B cell (primary cell): ENCODE results near the gene CYB5A. TPM values are rescaled to one million over a fixed set of nuclear protein-coding genes. Genes with fewer than 3 reads are reported as not detected.

Source experiments
- ATAC-seq: fragments of 200-7000 bp; cut with Tn5 transposase; one replicate; pipeline ENCODE4 v1.10.0; 2021; ENCODE audit warnings: low read depth, mild to moderate bottlenecking, moderate number of reproducible peaks, moderate library complexity
- CTCF ChIA-PET: fragments of 350-600 bp; sonication (Branson Sonifier 250); formaldehyde crosslinking; loops from one replicate; lab custom pipeline; 2021; ENCODE audit warnings: antibody characterized with exemption, inconsistent platforms; lab: Charles Lee
- POLR2A ChIA-PET: fragments of 350-600 bp; sonication (Branson Sonifier 250); formaldehyde crosslinking; loops from one replicate; lab custom pipeline; 2021; ENCODE audit warnings: antibody characterized with exemption; lab: Charles Lee
- DNase-seq: peaks from one replicate; pipeline ENCODE4 v3.0.0; 2013
- H2AFZ ChIP-seq: 2 replicates; pipeline ENCODE4 v1.6.1; 2012; ENCODE audit warnings: mild to moderate bottlenecking, low read depth, low read length; ENCODE audit not compliant: insufficient read depth, poor library complexity, severe bottlenecking
- H3K27ac ChIP-seq, 2 donors: 1 replicate in 1 of 2; 2 replicates in 1 of 2; pipeline ENCODE4 v1.5.1; 2012 to 2013; ENCODE audit warnings: low read length in 2 of 2, mild to moderate bottlenecking in 2 of 2, moderate library complexity in 1 of 2
- H3K27me3 ChIP-seq, 4 experiments: fragments of 200-600 bp in 1 of 4; sonication (generic) in 1 of 4; replicated peaks in 1 of 4; 1 replicate in 2 of 4; 2 replicates in 2 of 4; pipeline versions ENCODE4 v1.6.1 to v1.7.0; 2013 to 2016; ENCODE audit warnings: low read length in 3 of 4, mild to moderate bottlenecking in 2 of 4, mixed read lengths in 1 of 4, moderate library complexity in 1 of 4; ENCODE audit not compliant: insufficient read depth in 4 of 4, control insufficient read depth in 3 of 4; ENCODE audit errors: control extremely low read depth in 1 of 4
- H3K36me3 ChIP-seq, 2 experiments: replicated peaks in 1 of 2; 1 replicate in 1 of 2; 2 replicates in 1 of 2; pipeline versions ENCODE4 v1.6.1 to v1.7.1; 2013; ENCODE audit warnings: low read length in 1 of 2; ENCODE audit not compliant: insufficient read depth in 2 of 2, control insufficient read depth in 1 of 2; ENCODE audit errors: control extremely low read depth in 1 of 2, extremely low read depth in 1 of 2
- H3K4me1 ChIP-seq, 2 donors: fragments of 200-600 bp in 1 of 2; sonication (generic) in 1 of 2; 1 replicate in 1 of 2; 2 replicates in 1 of 2; pipeline versions ENCODE4 v1.5.1 to v1.6.1; 2013 to 2017; ENCODE audit warnings: low read length in 2 of 2; ENCODE audit not compliant: control insufficient read depth in 2 of 2, insufficient read depth in 2 of 2
- H3K4me2 ChIP-seq: replicated peaks from 2 replicates; pipeline ENCODE3; 2012; ENCODE audit warnings: mild to moderate bottlenecking, low read depth, low read length; ENCODE audit not compliant: poor library complexity, severe bottlenecking
- H3K4me3 ChIP-seq, 5 experiments: fragments of 200-600 bp in 1 of 5; sonication (generic) in 1 of 5; 1 replicate in 3 of 5; 2 replicates in 2 of 5; pipeline versions ENCODE4 v1.5.1 to v1.7.0; 2011 to 2016; ENCODE audit warnings: low read length in 4 of 5, mild to moderate bottlenecking in 4 of 5, low read depth in 2 of 5, control low read depth in 1 of 5, moderate library complexity in 1 of 5; ENCODE audit not compliant: insufficient read depth in 1 of 5; ENCODE audit errors: control extremely low read depth in 1 of 5, extremely low read depth in 1 of 5
- H3K79me2 ChIP-seq: fragments of 200-600 bp; sonication (generic); one replicate; pipeline ENCODE4 v1.6.0; 2016; ENCODE audit warnings: low read length; ENCODE audit not compliant: control insufficient read depth, insufficient read depth
- H3K9ac ChIP-seq: fragments of 200-600 bp; sonication (generic); 2 replicates; pipeline ENCODE4 v1.6.1; 2017; ENCODE audit warnings: mild to moderate bottlenecking, low read length, moderate library complexity
- H3K9me3 ChIP-seq, 3 donors: one replicate each; pipeline versions ENCODE4 v1.6.1 to v1.7.1; 2013; ENCODE audit warnings: low read length in 2 of 3; ENCODE audit not compliant: control insufficient read depth in 2 of 3, insufficient read depth in 1 of 3; ENCODE audit errors: control extremely low read depth in 1 of 3
- H4K20me1 ChIP-seq: 2 replicates; pipeline ENCODE4 v1.6.0; 2012; ENCODE audit warnings: mild to moderate bottlenecking, low read length; ENCODE audit not compliant: insufficient read depth, control insufficient read depth, poor library complexity, severe bottlenecking
- H3K27ac Mint-ChIP-seq: one replicate; pipeline ENCODE4 v1.8.0; 2021; ENCODE audit warnings: mixed read lengths
- H3K27me3 Mint-ChIP-seq: one replicate; pipeline ENCODE4 v1.8.0; 2021; ENCODE audit warnings: mixed read lengths
- H3K4me1 Mint-ChIP-seq: one replicate; pipeline ENCODE4 v1.8.0; 2021; ENCODE audit warnings: mixed read lengths
- H3K4me3 Mint-ChIP-seq: one replicate; pipeline ENCODE4 v1.8.0; 2021; ENCODE audit warnings: mixed read lengths
- H3K9me3 Mint-ChIP-seq: one replicate; pipeline ENCODE4 v1.8.0; 2022; ENCODE audit warnings: mixed read lengths; ENCODE audit not compliant: insufficient read depth
- CTCF ChIP-seq: fragments of 200-600 bp; IDR thresholded peaks from one replicate; pipeline ENCODE4 v1.8.0; 2022; ENCODE audit warnings: antibody characterized with exemption, mild to moderate bottlenecking
- EZH2 ChIP-seq: IDR thresholded peaks from 2 replicates; pipeline ENCODE4 v1.6.1; 2012; ENCODE audit warnings: borderline replicate concordance, low read depth, mild to moderate bottlenecking, moderate library complexity, low read length; ENCODE audit not compliant: insufficient read depth, poor library complexity, severe bottlenecking
- WGBS: methylation state at CpG from one replicate; pipeline ENCODE4 v1.1.5; 2013; ENCODE audit warnings: missing lambda C conversion rate; ENCODE audit not compliant: insufficient coverage; 5-methylcytosine and 5-hydroxymethylcytosine counted together
- intact Hi-C: fragments of 100-400 bp; cut with micrococcal nuclease; formaldehyde crosslinking; loops from one replicate; pipeline ENCODE4 v1.10.0; 2022
- polyA plus RNA-seq: library from polyadenylated mRNA; depleted of rRNA; stranded (reverse); fragments of >200 nt; gene quantifications from 2 replicates; pipeline ENCODE4 v1.2.3, GENCODE V29; 2012
- total RNA-seq, 2 donors: library from RNA; stranded (reverse); fragments of 120-200 nt in 1 of 2; gene quantifications; 1 replicate in 1 of 2; 2 replicates in 1 of 2; pipeline versions ENCODE4 v1.2.3 to v1.2.4, GENCODE V29; 2013 to 2022

Gene CYB5A
- total and polyA plus RNA-seq, 2 donors (not counting 1 experiment from before 2014, with no cell fraction given): 46.9 to 217 TPM

- CTCF ChIA-PET: no interaction called here
Observed at GRCh38 chr18:74282755-74283554, 8.8 kb downstream of the CYB5A start.

More at GRCh38 chr18:74282755-74283554, 8.8 kb downstream of the CYB5A start:
- no peak overlapping the region for H3K4me3 ChIP-seq
- no peaks in the 10 kb centered on the region for H3K27me3 ChIP-seq
- Mint-ChIP-seq H3K9me3 (no peaks in the 10 kb centered on the region), H3K27me3 (no peaks in the 10 kb centered on the region), H3K4me1 (peaks cover 59% of the 10 kb centered on the region), H3K27ac (no peak overlapping the region), H3K4me3 (peak overlapping the region; percentile 20)
- intact Hi-C loops: loop anchor here (2.0 kb wide), 1 partner anchor 52 kb away; no protein-coding TSS in a partner anchor
- peaks cover 58% of the 10 kb centered on the region for H4K20me1 ChIP-seq
- H3K4me1 ChIP-seq: peaks cover 5 to 28% of the 10 kb centered on the region in 2 donors
- H3K36me3 ChIP-seq: peaks cover 0 to 3% of the 10 kb centered on the region in 2 experiments
- H3K27ac ChIP-seq: no peak overlapping the region
- TF ChIP-seq EZH2 (no peak), CTCF (no peak)
- peak overlapping the region; percentile 42 for H3K4me2 ChIP-seq
- peaks cover 61% of the 10 kb centered on the region for H3K79me2 ChIP-seq
- ATAC-seq (no peak), DNase-seq (no peak)
- H2AFZ ChIP-seq: no peak overlapping the region
- WGBS: 93% methylated on average over 7 of the region's 10 CpGs
- no peak overlapping the region for H3K9ac ChIP-seq
- POLR2A ChIA-PET: no interaction called here
- H3K9me3 ChIP-seq: no peaks in the 10 kb centered on the region
